ENCODE measurements around the gene PPP1R7.

The PPP1R7 gene

GRCh38 chr2:241216211-241216761 is 66.0 kb downstream of the PPP1R7 start:
- H3K27ac ChIP-seq, result peak overlapping the region; percentile 76; the same call in 1 of the 2 replicates
- CTCF ChIA-PET, result interaction anchor here (0.6 kb wide), 2 partner anchors 39 to 56 kb away, joined by 3 read pairs; no protein-coding TSS in a partner anchor
- TF ChIP-seq, protein P1, sequence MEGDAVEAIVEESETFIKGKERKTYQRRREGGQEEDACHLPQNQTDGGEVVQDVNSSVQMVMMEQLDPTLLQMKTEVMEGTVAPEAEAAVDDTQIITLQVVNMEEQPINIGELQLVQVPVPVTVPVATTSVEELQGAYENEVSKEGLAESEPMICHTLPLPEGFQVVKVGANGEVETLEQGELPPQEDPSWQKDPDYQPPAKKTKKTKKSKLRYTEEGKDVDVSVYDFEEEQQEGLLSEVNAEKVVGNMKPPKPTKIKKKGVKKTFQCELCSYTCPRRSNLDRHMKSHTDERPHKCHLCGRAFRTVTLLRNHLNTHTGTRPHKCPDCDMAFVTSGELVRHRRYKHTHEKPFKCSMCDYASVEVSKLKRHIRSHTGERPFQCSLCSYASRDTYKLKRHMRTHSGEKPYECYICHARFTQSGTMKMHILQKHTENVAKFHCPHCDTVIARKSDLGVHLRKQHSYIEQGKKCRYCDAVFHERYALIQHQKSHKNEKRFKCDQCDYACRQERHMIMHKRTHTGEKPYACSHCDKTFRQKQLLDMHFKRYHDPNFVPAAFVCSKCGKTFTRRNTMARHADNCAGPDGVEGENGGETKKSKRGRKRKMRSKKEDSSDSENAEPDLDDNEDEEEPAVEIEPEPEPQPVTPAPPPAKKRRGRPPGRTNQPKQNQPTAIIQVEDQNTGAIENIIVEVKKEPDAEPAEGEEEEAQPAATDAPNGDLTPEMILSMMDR (conservative IDR thresholded peaks at IDR 0.05; ENCODE audit: low read depth), result no peak
- POLR2A ChIA-PET (ENCODE audit: low non-redundant PET), result no interaction called here
- no peak for DNase-seq (ENCODE audit: low spot score)

DNA sequence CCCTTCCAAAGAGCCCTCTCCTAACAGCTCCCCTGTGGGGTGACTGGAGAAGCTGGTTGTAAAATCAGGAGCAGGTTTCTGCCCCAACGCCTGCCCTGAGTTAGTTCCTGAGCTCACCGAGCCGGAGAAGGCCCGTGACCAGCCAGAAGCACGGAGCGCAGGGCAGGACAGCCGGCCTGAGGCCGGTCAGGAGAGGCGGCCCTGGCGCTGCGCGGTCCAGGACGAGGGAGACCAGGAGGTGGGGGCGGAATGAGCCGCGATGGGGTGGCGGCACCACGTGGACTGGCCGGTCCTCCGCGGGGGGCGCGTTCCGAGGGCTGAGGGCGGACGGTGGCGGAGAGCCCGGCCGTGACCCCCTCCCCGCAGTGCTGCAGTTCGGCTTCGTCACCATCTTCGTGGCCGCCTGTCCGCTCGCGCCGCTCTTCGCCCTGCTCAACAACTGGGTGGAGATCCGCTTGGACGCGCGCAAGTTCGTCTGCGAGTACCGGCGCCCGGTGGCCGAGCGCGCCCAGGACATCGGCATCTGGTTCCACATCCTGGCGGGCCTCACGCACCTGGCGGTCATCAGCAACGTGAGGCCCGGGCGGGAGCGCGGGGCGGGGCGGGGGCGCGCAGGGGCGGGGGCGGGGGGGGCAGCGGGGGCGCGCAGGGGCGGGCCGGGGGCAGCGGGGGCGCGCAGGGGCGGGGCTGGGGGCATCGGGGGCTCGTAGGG is 67.2 kb downstream of the PPP1R7 start:
- ChIA-PET POLR2A (ENCODE audit: low non-redundant PET) (no interaction called here), CTCF (interaction anchor here (0.7 kb wide), 1 partner anchor 367 kb away, joined by 3 read pairs; no protein-coding TSS in a partner anchor)
- TF ChIP-seq, protein P1 (conservative IDR thresholded peaks at IDR 0.05; ENCODE audit: low read depth), result no peak
- H3K27ac ChIP-seq, result peak overlapping the region; percentile 76
- peak; percentile 75 for DNase-seq (ENCODE audit: low spot score)

DNA sequence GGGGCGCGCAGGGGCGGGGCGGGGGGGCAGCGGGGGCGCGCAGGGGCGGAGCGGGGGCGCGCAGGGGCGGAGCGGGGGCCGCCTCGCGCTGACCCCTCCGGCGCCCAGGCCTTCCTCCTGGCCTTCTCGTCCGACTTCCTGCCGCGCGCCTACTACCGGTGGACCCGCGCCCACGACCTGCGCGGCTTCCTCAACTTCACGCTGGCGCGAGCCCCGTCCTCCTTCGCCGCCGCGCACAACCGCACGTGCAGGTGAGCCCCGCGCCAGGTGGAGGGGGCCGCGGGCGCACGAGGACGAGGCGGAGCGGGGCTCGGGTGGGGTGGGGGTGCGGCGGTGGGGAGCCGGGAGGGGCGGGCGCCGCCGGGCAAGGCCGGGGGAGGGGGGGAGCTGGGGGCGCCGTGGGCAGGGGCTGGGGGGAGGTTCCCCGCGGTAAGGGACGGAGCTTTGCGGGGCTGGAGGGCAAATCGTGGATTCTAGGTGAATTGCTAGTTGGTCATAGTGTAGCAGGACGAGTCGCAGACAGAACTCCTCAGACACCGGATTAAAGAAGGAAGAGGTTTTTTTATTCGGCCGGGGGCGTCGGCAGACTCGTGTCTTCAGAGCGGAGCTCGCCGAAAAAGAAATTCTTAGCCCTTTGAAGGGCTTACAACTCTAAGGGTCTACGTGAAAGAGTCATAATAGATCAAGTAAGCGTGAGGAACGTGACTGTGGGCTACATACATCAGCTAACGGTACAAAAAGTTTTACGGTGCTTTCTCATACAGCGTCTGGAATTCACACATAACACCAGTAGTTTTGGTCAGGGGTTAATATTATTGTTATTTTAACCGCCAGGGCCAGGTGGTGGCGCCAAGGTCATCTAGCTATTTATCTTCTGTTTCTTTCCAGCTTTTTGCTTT is 68.1 kb downstream of the PPP1R7 start:
- no peak for DNase-seq (ENCODE audit: low spot score)
- POLR2A ChIA-PET (ENCODE audit: low non-redundant PET), result no interaction called here
- H3K27ac ChIP-seq, result peak overlapping the region; percentile 63
- CTCF ChIA-PET, result interaction anchor here (0.7 to 1.0 kb wide), 3 partner anchors 304 to 367 kb away, joined by 3 read pairs; no protein-coding TSS in a partner anchor
- TF ChIP-seq, protein P1 (conservative IDR thresholded peaks at IDR 0.05; ENCODE audit: low read depth), result peak; percentile 26; the same call in 1 of the 2 replicates

- DNase-seq (ENCODE audit: low spot score), result no peak
- no peak overlapping the region for H3K27ac ChIP-seq
- POLR2A ChIA-PET (ENCODE audit: low non-redundant PET), result interaction anchor here (0.6 kb wide), 1 partner anchor 305 kb away, joined by 3 read pairs; no protein-coding TSS in a partner anchor
- TF ChIP-seq, protein P1 (conservative IDR thresholded peaks at IDR 0.05; ENCODE audit: low read depth), result no peak
- CTCF ChIA-PET, result interaction anchor here (0.7 to 1.0 kb wide), 3 partner anchors 304 to 368 kb away, joined by 3 read pairs; no protein-coding TSS in a partner anchor
Measured at GRCh38 chr2:241219030-241219382, 68.7 kb downstream of the PPP1R7 start.

GRCh38 chr2:241219856-241220356 is 69.6 kb downstream of the PPP1R7 start:
- CTCF ChIA-PET, result interaction anchor here (0.7 kb wide), 1 partner anchor 14 kb away, joined by 7 read pairs; no protein-coding TSS in a partner anchor

More at GRCh38 chr2:241219856-241220356, 69.6 kb downstream of the PPP1R7 start:
- POLR2A ChIA-PET (ENCODE audit: low non-redundant PET), result no interaction called here
- H3K27ac ChIP-seq, result no peak overlapping the region
- TF ChIP-seq, protein P1 (conservative IDR thresholded peaks at IDR 0.05; ENCODE audit: low read depth), result no peak
- no peak for DNase-seq (ENCODE audit: low spot score)
